ENCODE results near the gene PABPN1L. TPM values are rescaled to one million over a fixed set of nuclear protein-coding genes. Genes with fewer than 3 reads are reported as not detected.

The PABPN1L gene
- total RNA-seq, 2 experiments from 2014 or later = not detected

DNA sequence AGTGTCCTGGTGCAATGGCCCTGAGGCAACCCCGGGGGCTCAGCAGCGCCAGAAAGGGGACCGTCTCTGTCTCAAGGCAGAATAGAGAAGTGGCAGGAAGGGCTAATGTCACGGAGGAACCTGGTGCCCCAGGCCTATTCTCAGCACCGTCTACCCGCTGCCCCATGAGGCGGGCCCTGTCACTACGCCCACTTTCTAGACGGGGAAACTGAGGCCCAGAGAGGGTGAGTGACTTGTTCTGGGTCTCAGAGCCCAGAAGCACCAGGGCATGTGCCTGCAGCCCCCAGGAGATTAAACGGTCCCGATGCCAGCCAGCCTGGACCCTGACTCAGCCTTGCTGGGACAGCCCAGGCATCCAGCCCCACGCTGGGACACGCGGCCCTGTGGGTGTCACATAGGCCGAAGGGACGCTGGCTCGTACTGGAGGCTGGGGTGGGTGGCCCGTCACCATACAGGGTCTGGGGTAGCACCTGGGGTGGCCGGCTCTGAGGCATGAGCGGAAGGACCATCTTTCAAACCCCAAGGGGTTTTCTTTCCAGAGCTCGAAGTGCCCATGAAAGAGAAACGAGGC is 40.2 kb upstream of the PABPN1L start:
- Mint-ChIP-seq H3K27ac (no peak overlapping the region), H3K36me3 (ENCODE audit: low read depth) (no peaks in the 10 kb centered on the region), H3K4me1 (ENCODE audit: low read depth) (no peaks in the 10 kb centered on the region), H3K9me3 (no peaks in the 10 kb centered on the region), H3K4me3 (no peak overlapping the region), H3K27me3 (no peaks in the 10 kb centered on the region)
- Histone ChIP-seq H3K27ac (ENCODE audit: low read depth in 1 of 2, low read length in 2 of 2) (no peak overlapping the region), H3K36me3 (ENCODE audit: insufficient read depth, low read length) (no peaks in the 10 kb centered on the region), H3K27me3 (ENCODE audit: control insufficient read depth in 1 of 2, insufficient read depth in 2 of 2, low read length in 2 of 2) (no peaks in the 10 kb centered on the region), H3K4me3 (ENCODE audit: low read length) (no peak overlapping the region), H3K9me3 (ENCODE audit: control insufficient read depth in 1 of 2, insufficient read depth in 1 of 2, low read length in 2 of 2) (peaks cover 0 to 3% of the 10 kb centered on the region in 2 experiments), H3K4me1 (ENCODE audit: insufficient read depth, low read length) (no peaks in the 10 kb centered on the region)
- TF ChIP-seq, protein P1, sequence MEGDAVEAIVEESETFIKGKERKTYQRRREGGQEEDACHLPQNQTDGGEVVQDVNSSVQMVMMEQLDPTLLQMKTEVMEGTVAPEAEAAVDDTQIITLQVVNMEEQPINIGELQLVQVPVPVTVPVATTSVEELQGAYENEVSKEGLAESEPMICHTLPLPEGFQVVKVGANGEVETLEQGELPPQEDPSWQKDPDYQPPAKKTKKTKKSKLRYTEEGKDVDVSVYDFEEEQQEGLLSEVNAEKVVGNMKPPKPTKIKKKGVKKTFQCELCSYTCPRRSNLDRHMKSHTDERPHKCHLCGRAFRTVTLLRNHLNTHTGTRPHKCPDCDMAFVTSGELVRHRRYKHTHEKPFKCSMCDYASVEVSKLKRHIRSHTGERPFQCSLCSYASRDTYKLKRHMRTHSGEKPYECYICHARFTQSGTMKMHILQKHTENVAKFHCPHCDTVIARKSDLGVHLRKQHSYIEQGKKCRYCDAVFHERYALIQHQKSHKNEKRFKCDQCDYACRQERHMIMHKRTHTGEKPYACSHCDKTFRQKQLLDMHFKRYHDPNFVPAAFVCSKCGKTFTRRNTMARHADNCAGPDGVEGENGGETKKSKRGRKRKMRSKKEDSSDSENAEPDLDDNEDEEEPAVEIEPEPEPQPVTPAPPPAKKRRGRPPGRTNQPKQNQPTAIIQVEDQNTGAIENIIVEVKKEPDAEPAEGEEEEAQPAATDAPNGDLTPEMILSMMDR (IDR thresholded peaks at IDR 0.05) = no peak
- DNase-seq (no peak), ATAC-seq (ENCODE audit: poor library complexity) (no peak)
- POLR2A ChIA-PET = no interaction called here
- intact Hi-C loops (cut with DNase I, micrococcal nuclease) = no loop called here
- CTCF ChIA-PET = no interaction called here

DNA sequence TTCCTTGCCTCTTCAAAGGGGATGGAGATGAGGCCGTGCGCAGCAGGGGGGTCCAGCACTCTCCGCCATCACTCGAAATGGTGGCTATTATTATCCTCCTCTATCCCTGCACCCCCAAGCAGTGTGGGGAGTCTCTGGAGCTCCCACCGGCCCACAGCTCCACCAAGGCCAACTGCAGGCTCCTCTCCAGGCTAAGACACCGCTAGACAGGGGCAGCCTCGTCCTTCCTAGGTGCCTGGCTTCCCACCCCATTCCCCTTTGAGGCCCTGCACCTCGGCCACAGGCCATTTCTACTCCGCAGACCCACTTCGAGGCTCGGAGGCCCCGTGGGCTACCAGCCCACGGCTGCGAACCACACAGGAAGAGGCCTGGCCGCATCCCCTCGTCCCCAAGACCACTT is 39.6 kb upstream of the PABPN1L start:
- no peaks in the 10 kb centered on the region for H3K4me1 Mint-ChIP-seq (ENCODE audit: low read depth)
- POLR2A ChIA-PET = no interaction called here
- TF ChIP-seq, protein P1 (IDR thresholded peaks at IDR 0.05) = no peak

DNA sequence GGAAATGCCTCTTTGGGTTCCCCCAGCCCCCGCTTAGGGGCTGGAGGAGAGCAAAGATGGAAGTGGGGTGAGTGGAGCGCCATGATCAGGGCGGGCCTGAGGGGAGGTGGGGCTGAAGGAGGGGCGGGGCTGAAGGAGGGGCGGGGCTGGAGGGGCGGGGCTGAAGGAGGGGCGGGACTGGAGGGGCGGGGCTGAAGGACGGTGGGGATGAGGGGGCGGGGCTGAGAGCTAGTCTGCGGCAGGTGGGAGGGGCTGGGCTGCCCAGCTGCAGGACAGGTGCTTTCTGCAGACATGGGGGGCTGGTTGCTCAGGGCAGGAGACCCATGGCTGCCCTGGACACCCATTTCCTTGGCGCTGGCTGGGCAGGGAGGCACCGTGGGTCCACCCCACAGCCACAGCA is 39.1 kb upstream of the PABPN1L start:
- TF ChIP-seq, protein P1 (IDR thresholded peaks at IDR 0.05) = no peak
- no peaks in the 10 kb centered on the region for H3K27me3 ChIP-seq (ENCODE audit: control insufficient read depth in 1 of 2, insufficient read depth in 2 of 2, low read length in 2 of 2)
- H3K27ac ChIP-seq (ENCODE audit: low read depth in 1 of 2, low read length in 2 of 2) = no peak overlapping the region
- Mint-ChIP-seq H3K4me1 (ENCODE audit: low read depth) (no peaks in the 10 kb centered on the region), H3K27me3 (no peaks in the 10 kb centered on the region), H3K4me3 (no peak overlapping the region), H3K27ac (no peak overlapping the region), H3K9me3 (no peaks in the 10 kb centered on the region), H3K36me3 (ENCODE audit: low read depth) (no peaks in the 10 kb centered on the region)
- intact Hi-C loops (cut with DNase I, micrococcal nuclease) = no loop called here
- no peaks in the 10 kb centered on the region for H3K9me3 ChIP-seq (ENCODE audit: control insufficient read depth in 1 of 2, insufficient read depth in 1 of 2, low read length in 2 of 2)
- no peaks in the 10 kb centered on the region for H3K4me1 ChIP-seq (ENCODE audit: insufficient read depth, low read length)
- DNase-seq = peak in 3 of 14 experiments; percentile 5 to 48 (median 39)
- no peaks in the 10 kb centered on the region for H3K36me3 ChIP-seq (ENCODE audit: insufficient read depth, low read length)
- no peak overlapping the region for H3K4me3 ChIP-seq (ENCODE audit: low read length)
- ChIA-PET CTCF (no interaction called here), POLR2A (no interaction called here)
- ATAC-seq (ENCODE audit: poor library complexity) = peak; percentile 29

More for the DNA sequence above, 39.6 kb upstream of the PABPN1L start:
- Histone ChIP-seq H3K36me3 (ENCODE audit: insufficient read depth, low read length) (no peaks in the 10 kb centered on the region), H3K9me3 (ENCODE audit: control insufficient read depth in 1 of 2, insufficient read depth in 1 of 2, low read length in 2 of 2) (no peaks in the 10 kb centered on the region), H3K27me3 (ENCODE audit: control insufficient read depth in 1 of 2, insufficient read depth in 2 of 2, low read length in 2 of 2) (no peaks in the 10 kb centered on the region), H3K4me1 (ENCODE audit: insufficient read depth, low read length) (no peaks in the 10 kb centered on the region), H3K27ac (ENCODE audit: low read depth in 1 of 2, low read length in 2 of 2) (no peak overlapping the region), H3K4me3 (ENCODE audit: low read length) (no peak overlapping the region)
- no peaks in the 10 kb centered on the region for H3K36me3 Mint-ChIP-seq (ENCODE audit: low read depth)
- ATAC-seq (ENCODE audit: poor library complexity) (no peak), DNase-seq (no peak)
- CTCF ChIA-PET = no interaction called here
- intact Hi-C loops (cut with DNase I, micrococcal nuclease) = no loop called here
- no peaks in the 10 kb centered on the region for H3K9me3 Mint-ChIP-seq
- H3K27me3 Mint-ChIP-seq = no peaks in the 10 kb centered on the region
- no peak overlapping the region for H3K27ac Mint-ChIP-seq
- no peak overlapping the region for H3K4me3 Mint-ChIP-seq

Measured in CD4-positive, alpha-beta T cell (primary cell).